WTC11 (cell line): ENCODE data around the gene SEPTIN1. TPM values are rescaled to one million over a fixed set of nuclear protein-coding genes. Genes with fewer than 3 reads are reported as not detected.

Experiments used
- ATAC-seq: fragments of 200-7000 bp; cut with Tn5 transposase; 2 replicates; pipeline ENCODE4 v1.10.0; 2021; ENCODE audit warnings: mild to moderate bottlenecking, moderate library complexity
- CTCF ChIA-PET: fragments of 300-600 bp; sonication (Branson Sonifier 250); formaldehyde crosslinking; loops from one replicate; lab custom pipeline; 2021; ENCODE audit warnings: antibody characterized with exemption; lab: Charles Lee
- POLR2A ChIA-PET: fragments of 350-600 bp; sonication (Branson Sonifier 250); formaldehyde crosslinking; loops from one replicate; lab custom pipeline; 2021; ENCODE audit warnings: antibody characterized with exemption; lab: Charles Lee
- DNase-seq: peaks from one replicate; pipeline ENCODE4 v3.0.0; 2021; ENCODE audit warnings: low spot score
- H3K27ac Mint-ChIP-seq: 2 replicates; pipeline ENCODE4 v1.8.0; 2021; ENCODE audit warnings: mixed read lengths
- H3K27me3 Mint-ChIP-seq: 2 replicates; pipeline ENCODE4 v1.8.0; 2021; ENCODE audit warnings: low read depth, mild to moderate bottlenecking, moderate library complexity, mixed read lengths
- H3K36me3 Mint-ChIP-seq: 2 replicates; pipeline ENCODE4 v1.8.0; 2021; ENCODE audit warnings: mixed read lengths
- H3K4me1 Mint-ChIP-seq: 2 replicates; pipeline ENCODE4 v1.8.0; 2022; ENCODE audit warnings: mixed read lengths
- H3K4me3 Mint-ChIP-seq: 2 replicates; pipeline ENCODE4 v1.8.0; 2021; ENCODE audit warnings: mild to moderate bottlenecking, moderate library complexity, mixed read lengths
- H3K9me3 Mint-ChIP-seq: 2 replicates; pipeline ENCODE4 v1.8.0; 2021; ENCODE audit warnings: mixed read lengths
- ETV6 ChIP-seq: sonication (generic); formaldehyde crosslinking; IDR thresholded peaks from 2 replicates; pipeline ENCODE4 v1.8.1; 2022; ENCODE audit warnings: mild to moderate bottlenecking, missing genetic modification reagents
- IRF2 ChIP-seq: sonication (generic); formaldehyde crosslinking; IDR thresholded peaks from 2 replicates; pipeline ENCODE4 v1.8.0; 2022; ENCODE audit warnings: low read depth, missing genetic modification reagents, borderline replicate concordance
- KAT7 ChIP-seq: sonication (generic); formaldehyde crosslinking; IDR thresholded peaks from 2 replicates; pipeline ENCODE4 v1.8.1; 2023; ENCODE audit warnings: missing genetic modification reagents, mild to moderate bottlenecking, borderline replicate concordance
- NR2C2 ChIP-seq: sonication (generic); formaldehyde crosslinking; IDR thresholded peaks from 2 replicates; pipeline ENCODE4 v1.8.0; 2022; ENCODE audit warnings: mild to moderate bottlenecking, missing genetic modification reagents
- RORB ChIP-seq: fragments of 250-450 bp; sonication (Bioruptor Pico); IDR thresholded peaks from 2 replicates; pipeline ENCODE4 v1.9.0; 2021; ENCODE audit warnings: mild to moderate bottlenecking
- SOX15 ChIP-seq: fragments of 250-450 bp; sonication (Bioruptor Pico); IDR thresholded peaks from 2 replicates; pipeline ENCODE4 v1.9.0; 2021; ENCODE audit warnings: mild to moderate bottlenecking
- SP1 ChIP-seq: sonication (generic); formaldehyde crosslinking; conservative IDR thresholded peaks from 2 replicates; pipeline ENCODE4 v1.8.1; 2022; ENCODE audit warnings: missing genetic modification reagents
- TP53 ChIP-seq: sonication (generic); formaldehyde crosslinking; IDR thresholded peaks from 2 replicates; pipeline ENCODE4 v1.8.1; 2023; ENCODE audit warnings: mild to moderate bottlenecking, missing genetic modification reagents
- ZNF219 ChIP-seq: sonication (generic); formaldehyde crosslinking; IDR thresholded peaks from 2 replicates; pipeline ENCODE4 v1.8.0; 2023; ENCODE audit warnings: missing genetic modification reagents, mild to moderate bottlenecking, borderline replicate concordance
- ZNF232 ChIP-seq: sonication (generic); formaldehyde crosslinking; IDR thresholded peaks from 2 replicates; pipeline ENCODE4 v1.8.0; 2022; ENCODE audit warnings: mild to moderate bottlenecking, missing genetic modification reagents
- ZNF317 ChIP-seq: sonication (generic); formaldehyde crosslinking; IDR thresholded peaks from 2 replicates; pipeline ENCODE4 v1.8.1; 2023; ENCODE audit warnings: low read depth, mild to moderate bottlenecking, moderate library complexity, missing genetic modification reagents, borderline replicate concordance
- ZNF423 ChIP-seq: fragments of 250-450 bp; sonication (Bioruptor Pico); IDR thresholded peaks from 2 replicates; pipeline ENCODE4 v2.1.2; 2022; ENCODE audit warnings: mild to moderate bottlenecking, moderate library complexity
- total RNA-seq: library from RNA; stranded (reverse); gene quantifications from 3 replicates; pipeline ENCODE4 v1.2.3, GENCODE V29; 2021
- TF ChIP-seq, protein P1 (sequence below): sonication (generic); formaldehyde crosslinking; conservative IDR thresholded peaks from 2 replicates; pipeline ENCODE4 v1.8.1; 2023; ENCODE audit warnings: mild to moderate bottlenecking, low read depth, missing genetic modification reagents, moderate library complexity
- TF ChIP-seq, protein P2 (sequence below): fragments of 250-450 bp; sonication (Bioruptor Pico); IDR thresholded peaks from 2 replicates; pipeline ENCODE4 v1.9.0; 2021; ENCODE audit warnings: mild to moderate bottlenecking
- TF ChIP-seq, protein P3 (sequence below): sonication (generic); formaldehyde crosslinking; IDR thresholded peaks from 2 replicates; pipeline ENCODE4 v1.8.0; 2023; ENCODE audit warnings: missing genetic modification reagents, mild to moderate bottlenecking, borderline replicate concordance
- TF ChIP-seq, protein P4 (sequence below): fragments of 250-450 bp; sonication (Bioruptor Pico); IDR thresholded peaks from 2 replicates; pipeline ENCODE4 v1.8.0; 2021; ENCODE audit warnings: mild to moderate bottlenecking
- TF ChIP-seq, protein P5 (sequence below): sonication (generic); formaldehyde crosslinking; IDR thresholded peaks from 2 replicates; pipeline ENCODE4 v1.8.0; 2022; ENCODE audit warnings: mild to moderate bottlenecking, missing genetic modification reagents
- TF ChIP-seq, protein P6 (sequence below): sonication (generic); formaldehyde crosslinking; IDR thresholded peaks from 2 replicates; pipeline ENCODE4 v1.8.1; 2023; ENCODE audit warnings: mild to moderate bottlenecking, moderate library complexity, missing genetic modification reagents

The SEPTIN1 gene
- total RNA-seq, 1 experiment from 2014 or later = 2.3 TPM

DNA sequence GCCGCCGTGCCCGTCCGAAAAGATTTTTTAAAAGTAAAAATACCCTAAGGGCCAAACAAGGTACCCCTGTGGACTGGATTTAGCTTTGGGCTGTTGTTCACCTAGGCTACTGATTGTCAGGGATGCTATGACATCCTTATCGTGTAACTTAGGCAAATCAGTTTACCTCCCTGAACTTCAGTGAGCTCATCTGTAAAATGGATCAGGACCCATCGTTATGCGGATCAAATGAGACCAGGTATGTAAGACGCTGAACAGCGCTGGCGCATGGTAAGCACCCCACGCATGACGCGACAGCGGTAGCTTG, 24.4 kb upstream of the SEPTIN1 start:
- no peak for ATAC-seq
- Mint-ChIP-seq H3K4me1 (peaks cover 20% of the 10 kb centered on the region), H3K36me3 (peaks cover 2% of the 10 kb centered on the region; the same call in 1 of the 2 replicates), H3K9me3 (no peaks in the 10 kb centered on the region), H3K27ac (peak overlapping the region; percentile 93)
- no peak for DNase-seq
- CTCF ChIA-PET = interaction anchor here (0.6 to 4.9 kb wide), 12 partner anchors 10 to 315 kb away, joined by 3 to 97 read pairs (median 16); partner anchors contain the start of genes CORO1A, DCTPP1, TBC1D10B and TBX6
- TF ChIP-seq ZNF317 = no peak
- TF ChIP-seq, protein P1, sequence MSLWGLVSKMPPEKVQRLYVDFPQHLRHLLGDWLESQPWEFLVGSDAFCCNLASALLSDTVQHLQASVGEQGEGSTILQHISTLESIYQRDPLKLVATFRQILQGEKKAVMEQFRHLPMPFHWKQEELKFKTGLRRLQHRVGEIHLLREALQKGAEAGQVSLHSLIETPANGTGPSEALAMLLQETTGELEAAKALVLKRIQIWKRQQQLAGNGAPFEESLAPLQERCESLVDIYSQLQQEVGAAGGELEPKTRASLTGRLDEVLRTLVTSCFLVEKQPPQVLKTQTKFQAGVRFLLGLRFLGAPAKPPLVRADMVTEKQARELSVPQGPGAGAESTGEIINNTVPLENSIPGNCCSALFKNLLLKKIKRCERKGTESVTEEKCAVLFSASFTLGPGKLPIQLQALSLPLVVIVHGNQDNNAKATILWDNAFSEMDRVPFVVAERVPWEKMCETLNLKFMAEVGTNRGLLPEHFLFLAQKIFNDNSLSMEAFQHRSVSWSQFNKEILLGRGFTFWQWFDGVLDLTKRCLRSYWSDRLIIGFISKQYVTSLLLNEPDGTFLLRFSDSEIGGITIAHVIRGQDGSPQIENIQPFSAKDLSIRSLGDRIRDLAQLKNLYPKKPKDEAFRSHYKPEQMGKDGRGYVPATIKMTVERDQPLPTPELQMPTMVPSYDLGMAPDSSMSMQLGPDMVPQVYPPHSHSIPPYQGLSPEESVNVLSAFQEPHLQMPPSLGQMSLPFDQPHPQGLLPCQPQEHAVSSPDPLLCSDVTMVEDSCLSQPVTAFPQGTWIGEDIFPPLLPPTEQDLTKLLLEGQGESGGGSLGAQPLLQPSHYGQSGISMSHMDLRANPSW (CRISPR knock-in tag) = no peak
- 0 out of 2 replicates have a peak, but pooled peaks have one; percentile 13 for TF ChIP-seq KAT7 (CRISPR knock-in tag)
- TF ChIP-seq, protein P2, sequence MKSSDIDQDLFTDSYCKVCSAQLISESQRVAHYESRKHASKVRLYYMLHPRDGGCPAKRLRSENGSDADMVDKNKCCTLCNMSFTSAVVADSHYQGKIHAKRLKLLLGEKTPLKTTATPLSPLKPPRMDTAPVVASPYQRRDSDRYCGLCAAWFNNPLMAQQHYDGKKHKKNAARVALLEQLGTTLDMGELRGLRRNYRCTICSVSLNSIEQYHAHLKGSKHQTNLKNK (CRISPR knock-in tag) = no peak
- TF ChIP-seq, protein P3, sequence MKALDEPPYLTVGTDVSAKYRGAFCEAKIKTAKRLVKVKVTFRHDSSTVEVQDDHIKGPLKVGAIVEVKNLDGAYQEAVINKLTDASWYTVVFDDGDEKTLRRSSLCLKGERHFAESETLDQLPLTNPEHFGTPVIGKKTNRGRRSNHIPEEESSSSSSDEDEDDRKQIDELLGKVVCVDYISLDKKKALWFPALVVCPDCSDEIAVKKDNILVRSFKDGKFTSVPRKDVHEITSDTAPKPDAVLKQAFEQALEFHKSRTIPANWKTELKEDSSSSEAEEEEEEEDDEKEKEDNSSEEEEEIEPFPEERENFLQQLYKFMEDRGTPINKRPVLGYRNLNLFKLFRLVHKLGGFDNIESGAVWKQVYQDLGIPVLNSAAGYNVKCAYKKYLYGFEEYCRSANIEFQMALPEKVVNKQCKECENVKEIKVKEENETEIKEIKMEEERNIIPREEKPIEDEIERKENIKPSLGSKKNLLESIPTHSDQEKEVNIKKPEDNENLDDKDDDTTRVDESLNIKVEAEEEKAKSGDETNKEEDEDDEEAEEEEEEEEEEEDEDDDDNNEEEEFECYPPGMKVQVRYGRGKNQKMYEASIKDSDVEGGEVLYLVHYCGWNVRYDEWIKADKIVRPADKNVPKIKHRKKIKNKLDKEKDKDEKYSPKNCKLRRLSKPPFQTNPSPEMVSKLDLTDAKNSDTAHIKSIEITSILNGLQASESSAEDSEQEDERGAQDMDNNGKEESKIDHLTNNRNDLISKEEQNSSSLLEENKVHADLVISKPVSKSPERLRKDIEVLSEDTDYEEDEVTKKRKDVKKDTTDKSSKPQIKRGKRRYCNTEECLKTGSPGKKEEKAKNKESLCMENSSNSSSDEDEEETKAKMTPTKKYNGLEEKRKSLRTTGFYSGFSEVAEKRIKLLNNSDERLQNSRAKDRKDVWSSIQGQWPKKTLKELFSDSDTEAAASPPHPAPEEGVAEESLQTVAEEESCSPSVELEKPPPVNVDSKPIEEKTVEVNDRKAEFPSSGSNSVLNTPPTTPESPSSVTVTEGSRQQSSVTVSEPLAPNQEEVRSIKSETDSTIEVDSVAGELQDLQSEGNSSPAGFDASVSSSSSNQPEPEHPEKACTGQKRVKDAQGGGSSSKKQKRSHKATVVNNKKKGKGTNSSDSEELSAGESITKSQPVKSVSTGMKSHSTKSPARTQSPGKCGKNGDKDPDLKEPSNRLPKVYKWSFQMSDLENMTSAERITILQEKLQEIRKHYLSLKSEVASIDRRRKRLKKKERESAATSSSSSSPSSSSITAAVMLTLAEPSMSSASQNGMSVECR (CRISPR knock-in tag) = no peak
- no peak for TF ChIP-seq RORB
- TF ChIP-seq, protein P4, sequence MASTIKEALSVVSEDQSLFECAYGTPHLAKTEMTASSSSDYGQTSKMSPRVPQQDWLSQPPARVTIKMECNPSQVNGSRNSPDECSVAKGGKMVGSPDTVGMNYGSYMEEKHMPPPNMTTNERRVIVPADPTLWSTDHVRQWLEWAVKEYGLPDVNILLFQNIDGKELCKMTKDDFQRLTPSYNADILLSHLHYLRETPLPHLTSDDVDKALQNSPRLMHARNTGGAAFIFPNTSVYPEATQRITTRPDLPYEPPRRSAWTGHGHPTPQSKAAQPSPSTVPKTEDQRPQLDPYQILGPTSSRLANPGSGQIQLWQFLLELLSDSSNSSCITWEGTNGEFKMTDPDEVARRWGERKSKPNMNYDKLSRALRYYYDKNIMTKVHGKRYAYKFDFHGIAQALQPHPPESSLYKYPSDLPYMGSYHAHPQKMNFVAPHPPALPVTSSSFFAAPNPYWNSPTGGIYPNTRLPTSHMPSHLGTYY (CRISPR knock-in tag) = no peak
- TF ChIP-seq, all 79 proteins: peak for 1
- Mint-ChIP-seq H3K27me3 (peaks cover 21% of the 10 kb centered on the region), H3K4me3 (peak overlapping the region; percentile 90)
- POLR2A ChIA-PET = interaction anchor here (1.0 to 1.9 kb wide), 5 partner anchors 11 to 178 kb away, joined by 3 to 26 read pairs (median 4); partner anchors contain the start of genes ZNF48 and ZNF785

DNA sequence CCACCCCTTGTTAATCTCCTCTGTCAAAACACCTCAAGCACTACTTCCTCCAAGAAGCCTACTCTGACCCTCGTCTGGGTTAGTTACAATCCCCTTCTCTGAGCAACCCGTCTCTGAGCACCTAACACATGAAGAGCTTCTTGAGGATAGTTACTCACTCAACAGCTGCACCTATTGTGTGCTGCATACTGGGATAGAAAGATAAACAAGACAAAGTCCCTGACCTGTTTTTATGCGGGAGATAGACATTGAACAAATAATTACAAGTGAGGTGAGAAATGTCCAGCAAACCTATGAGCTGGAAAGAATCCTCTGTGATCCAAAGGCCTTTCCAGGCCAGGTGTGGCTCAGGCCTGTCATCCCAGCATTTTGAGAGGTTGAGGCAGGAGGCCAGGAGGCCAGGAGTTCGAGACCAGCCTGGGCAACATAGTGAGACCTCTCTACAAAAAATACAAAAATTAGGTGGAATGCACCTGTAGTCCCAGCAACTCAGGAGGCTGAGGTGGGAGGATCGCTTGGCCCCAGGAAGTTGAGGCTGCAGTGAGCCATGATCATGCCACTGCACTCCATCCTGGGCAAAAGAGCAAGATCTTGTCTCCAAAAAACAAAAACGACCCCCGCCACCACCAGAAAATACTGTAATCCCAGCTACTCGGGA, 19.5 kb upstream of the SEPTIN1 start:
- peak overlapping the region; percentile 89 for H3K4me3 Mint-ChIP-seq
- ChIA-PET CTCF (interaction anchor here (9.3 kb wide), 1 partner anchor 6 kb away, joined by 97 read pairs; the partner anchor contains the start of gene ZNF771), POLR2A (no interaction called here)
- H3K27ac Mint-ChIP-seq = peak overlapping the region; percentile 20
- ATAC-seq (no peak), DNase-seq (no peak)
- peaks cover 21% of the 10 kb centered on the region for H3K27me3 Mint-ChIP-seq
- H3K4me1 Mint-ChIP-seq = peaks cover 26% of the 10 kb centered on the region
- peaks cover 4% of the 10 kb centered on the region for H3K36me3 Mint-ChIP-seq
- TF ChIP-seq SP1 (CRISPR knock-in tag) (no peak), ZNF219 (no peak), SOX15 (CRISPR knock-in tag) (no peak), NR2C2 (CRISPR knock-in tag) (no peak), ETV6 (CRISPR knock-in tag) (no peak), IRF2 (CRISPR knock-in tag) (no peak), ZNF232 (CRISPR knock-in tag) (no peak), ZNF423 (CRISPR knock-in tag) (no peak), TP53 (no peak)
- TF ChIP-seq, protein P5, sequence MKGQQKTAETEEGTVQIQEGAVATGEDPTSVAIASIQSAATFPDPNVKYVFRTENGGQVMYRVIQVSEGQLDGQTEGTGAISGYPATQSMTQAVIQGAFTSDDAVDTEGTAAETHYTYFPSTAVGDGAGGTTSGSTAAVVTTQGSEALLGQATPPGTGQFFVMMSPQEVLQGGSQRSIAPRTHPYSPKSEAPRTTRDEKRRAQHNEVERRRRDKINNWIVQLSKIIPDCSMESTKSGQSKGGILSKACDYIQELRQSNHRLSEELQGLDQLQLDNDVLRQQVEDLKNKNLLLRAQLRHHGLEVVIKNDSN = no peak
- TF ChIP-seq, protein P6, sequence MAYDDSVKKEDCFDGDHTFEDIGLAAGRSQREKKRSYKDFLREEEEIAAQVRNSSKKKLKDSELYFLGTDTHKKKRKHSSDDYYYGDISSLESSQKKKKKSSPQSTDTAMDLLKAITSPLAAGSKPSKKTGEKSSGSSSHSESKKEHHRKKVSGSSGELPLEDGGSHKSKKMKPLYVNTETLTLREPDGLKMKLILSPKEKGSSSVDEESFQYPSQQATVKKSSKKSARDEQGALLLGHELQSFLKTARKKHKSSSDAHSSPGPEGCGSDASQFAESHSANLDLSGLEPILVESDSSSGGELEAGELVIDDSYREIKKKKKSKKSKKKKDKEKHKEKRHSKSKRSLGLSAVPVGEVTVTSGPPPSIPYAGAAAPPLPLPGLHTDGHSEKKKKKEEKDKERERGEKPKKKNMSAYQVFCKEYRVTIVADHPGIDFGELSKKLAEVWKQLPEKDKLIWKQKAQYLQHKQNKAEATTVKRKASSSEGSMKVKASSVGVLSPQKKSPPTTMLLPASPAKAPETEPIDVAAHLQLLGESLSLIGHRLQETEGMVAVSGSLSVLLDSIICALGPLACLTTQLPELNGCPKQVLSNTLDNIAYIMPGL (CRISPR knock-in tag) = no peak
- H3K9me3 Mint-ChIP-seq = no peaks in the 10 kb centered on the region
